ENCODE measurements around the gene AEN. TPM values are rescaled to one million over a fixed set of nuclear protein-coding genes. Genes with fewer than 3 reads are reported as not detected.

Gene AEN
- polyA plus RNA-seq, 6 donors from 2014 or later, result 28.2 to 73.0 (median 40.2) TPM

- H3K4me3 Mint-ChIP-seq, result peak overlapping the region in 6 of 8 donors; percentile 36 to 86 (median 62)
Measured at GRCh38 chr15:88605189-88606069, 15.7 kb upstream of the AEN start.

GRCh38 chr15:88606070-88606794 lies 14.9 kb upstream of the AEN start:
- peaks cover 19 to 33% (median 26%) of the 10 kb centered on the region in 3 donors for H3K4me1 Mint-ChIP-seq
- peaks cover 0 to 7% (median 4%) of the 10 kb centered on the region in 7 donors for H3K9me3 Mint-ChIP-seq
- H3K27ac Mint-ChIP-seq, result peak overlapping the region in 1 of 6 donors; percentile 40
- H3K4me3 Mint-ChIP-seq, result peak overlapping the region in 6 of 8 donors; percentile 16 to 76 (median 26)
- peaks cover 73 to 88% (median 81%) of the 10 kb centered on the region in 3 donors for H3K27me3 Mint-ChIP-seq
- peaks cover 10 to 15% of the 10 kb centered on the region in 2 donors for H3K36me3 Mint-ChIP-seq
- ATAC-seq (ENCODE audit: low read depth in 2 of 2), result no peak
- no peak for DNase-seq

More at GRCh38 chr15:88605189-88606069, 15.7 kb upstream of the AEN start:
- Mint-ChIP-seq H3K27me3 (peaks cover 73 to 80% (median 73%) of the 10 kb centered on the region in 3 donors), H3K9me3 (peaks cover 0 to 7% (median 4%) of the 10 kb centered on the region in 7 donors), H3K27ac (peak overlapping the region in 1 of 6 donors; percentile 58), H3K36me3 (peaks cover 10 to 15% of the 10 kb centered on the region in 2 donors), H3K4me1 (peaks cover 19 to 28% (median 22%) of the 10 kb centered on the region in 3 donors)
- DNase-seq (peak; percentile 42), ATAC-seq (ENCODE audit: low read depth in 2 of 2) (peak; percentile 48 to 57)

GRCh38 chr15:88607951-88608350 lies 13.2 kb upstream of the AEN start:
- H3K27ac Mint-ChIP-seq, result no peak overlapping the region
- DNase-seq (no peak), ATAC-seq (ENCODE audit: low read depth in 2 of 2) (no peak)
- peaks cover 10% of the 10 kb centered on the region in 2 donors for H3K36me3 Mint-ChIP-seq
- peaks cover 67 to 95% (median 90%) of the 10 kb centered on the region in 3 donors for H3K27me3 Mint-ChIP-seq
- H3K4me3 Mint-ChIP-seq, result no peak overlapping the region
- peaks cover 0 to 7% (median 4%) of the 10 kb centered on the region in 7 donors for H3K9me3 Mint-ChIP-seq
- H3K4me1 Mint-ChIP-seq, result peaks cover 19 to 33% (median 26%) of the 10 kb centered on the region in 3 donors

- no peak for DNase-seq
- Mint-ChIP-seq H3K27me3 (peaks cover 68 to 95% (median 94%) of the 10 kb centered on the region in 3 donors), H3K36me3 (peaks cover 7 to 10% of the 10 kb centered on the region in 2 donors), H3K4me1 (peaks cover 19 to 32% (median 26%) of the 10 kb centered on the region in 3 donors), H3K4me3 (peak overlapping the region in 1 of 8 donors; percentile 0), H3K27ac (no peak overlapping the region), H3K9me3 (peaks cover 0 to 7% (median 4%) of the 10 kb centered on the region in 7 donors)
- ATAC-seq (ENCODE audit: low read depth in 2 of 2), result no peak
Measured at GRCh38 chr15:88608607-88609181, 12.4 kb upstream of the AEN start.

- Mint-ChIP-seq H3K36me3 (peaks cover 7 to 10% of the 10 kb centered on the region in 2 donors), H3K4me1 (peaks cover 16 to 24% (median 21%) of the 10 kb centered on the region in 3 donors), H3K4me3 (no peak overlapping the region), H3K27me3 (peaks cover 67 to 95% (median 94%) of the 10 kb centered on the region in 3 donors), H3K9me3 (peaks cover 0 to 7% (median 4%) of the 10 kb centered on the region in 7 donors), H3K27ac (no peak overlapping the region)
- DNase-seq (no peak), ATAC-seq (ENCODE audit: low read depth in 2 of 2) (no peak)
Measured at GRCh38 chr15:88609344-88610090, 11.6 kb upstream of the AEN start.

GRCh38 chr15:88610701-88611231 lies 10.4 kb upstream of the AEN start:
- H3K36me3 Mint-ChIP-seq, result peaks cover 7 to 10% of the 10 kb centered on the region in 2 donors
- no peak overlapping the region for H3K4me3 Mint-ChIP-seq
- DNase-seq, result no peak
- H3K27ac Mint-ChIP-seq, result no peak overlapping the region
- no peak for ATAC-seq (ENCODE audit: low read depth in 2 of 2)
- peaks cover 4 to 11% (median 9%) of the 10 kb centered on the region in 3 donors for H3K4me1 Mint-ChIP-seq
- H3K27me3 Mint-ChIP-seq, result peaks cover 57 to 93% (median 83%) of the 10 kb centered on the region in 3 donors
- peaks cover 0 to 7% (median 4%) of the 10 kb centered on the region in 7 donors for H3K9me3 Mint-ChIP-seq

- peaks cover 0 to 10% of the 10 kb centered on the region in 2 donors for H3K36me3 Mint-ChIP-seq
- H3K27me3 Mint-ChIP-seq, result peaks cover 43 to 85% (median 67%) of the 10 kb centered on the region in 3 donors
- H3K4me1 Mint-ChIP-seq, result peaks cover 0 to 6% (median 5%) of the 10 kb centered on the region in 3 donors
- H3K4me3 Mint-ChIP-seq, result no peak overlapping the region
- ATAC-seq (ENCODE audit: low read depth in 2 of 2) (no peak), DNase-seq (no peak)
- H3K27ac Mint-ChIP-seq, result no peak overlapping the region
- H3K9me3 Mint-ChIP-seq, result peaks cover 0 to 7% (median under 1%) of the 10 kb centered on the region in 7 donors
Measured at GRCh38 chr15:88612186-88612796, 8.8 kb upstream of the AEN start.

- Mint-ChIP-seq H3K9me3 (peaks cover 0 to 5% (median 0%) of the 10 kb centered on the region in 7 donors), H3K27me3 (peaks cover 33 to 85% (median 66%) of the 10 kb centered on the region in 3 donors), H3K4me3 (no peak overlapping the region), H3K36me3 (peaks cover 0 to 5% of the 10 kb centered on the region in 2 donors), H3K4me1 (peaks cover 0 to 6% (median 5%) of the 10 kb centered on the region in 3 donors), H3K27ac (peak overlapping the region in 1 of 6 donors; percentile 29)
- no peak for ATAC-seq (ENCODE audit: low read depth in 2 of 2)
- DNase-seq, result no peak
Measured at GRCh38 chr15:88613074-88613944, 7.8 kb upstream of the AEN start.

GRCh38 chr15:88615303-88616107 lies 5.6 kb upstream of the AEN start:
- DNase-seq (no peak), ATAC-seq (ENCODE audit: low read depth in 2 of 2) (no peak)
- H3K27me3 Mint-ChIP-seq, result peaks cover 20 to 66% (median 54%) of the 10 kb centered on the region in 3 donors
- peaks cover 0 to 6% (median 4%) of the 10 kb centered on the region in 3 donors for H3K4me1 Mint-ChIP-seq
- H3K4me3 Mint-ChIP-seq, result peak overlapping the region in 2 of 8 donors; percentile 9 to 10
- H3K27ac Mint-ChIP-seq, result peak overlapping the region in 1 of 6 donors; percentile 47
- no peaks in the 10 kb centered on the region for H3K36me3 Mint-ChIP-seq
- H3K9me3 Mint-ChIP-seq, result no peaks in the 10 kb centered on the region

- peaks cover 0 to 10% (median 7%) of the 10 kb centered on the region in 3 donors for H3K4me1 Mint-ChIP-seq
- no peak overlapping the region for H3K4me3 Mint-ChIP-seq
- ATAC-seq (ENCODE audit: low read depth in 2 of 2) (no peak), DNase-seq (no peak)
- H3K36me3 Mint-ChIP-seq, result no peaks in the 10 kb centered on the region
- H3K9me3 Mint-ChIP-seq, result no peaks in the 10 kb centered on the region
- peaks cover 20 to 59% (median 46%) of the 10 kb centered on the region in 3 donors for H3K27me3 Mint-ChIP-seq
- no peak overlapping the region for H3K27ac Mint-ChIP-seq
Measured at GRCh38 chr15:88616240-88616639, 4.9 kb upstream of the AEN start.
